GM21825 (cell line): ENCODE data around the gene UGT1A10.
"Not testable (repeated sequence)": the region's sequence is repeated elsewhere in the genome, so short reads cannot be mapped to it uniquely, and the experiment has no call there.

Experiments
- ATAC-seq: cut with Tn5 transposase; IDR thresholded peaks from one replicate; pipeline ENCODE4 v1.9.1; 2021; ENCODE audit warnings: mild to moderate bottlenecking, moderate library complexity; ENCODE audit not compliant: unreplicated experiment

UGT1A10 gene

GRCh38 chr2:233736868-233737653 is 100.8 kb downstream of the UGT1A10 start:
- ATAC-seq: not testable (repeated sequence)

- ATAC-seq: no peak
Measured at GRCh38 chr2:233740870-233741269, 104.6 kb downstream of the UGT1A10 start.

- no peak for ATAC-seq
Measured at GRCh38 chr2:233743464-233744259, 107.4 kb downstream of the UGT1A10 start.

- ATAC-seq: no peak
Measured at GRCh38 chr2:233745073-233745755, 109.0 kb downstream of the UGT1A10 start.

GRCh38 chr2:233745838-233746237 is 109.6 kb downstream of the UGT1A10 start:
- ATAC-seq: not testable (repeated sequence)

GRCh38 chr2:233746475-233747282 is 110.4 kb downstream of the UGT1A10 start:
- ATAC-seq: no peak

- no peak for ATAC-seq
Measured at GRCh38 chr2:233747283-233747544, 111.0 kb downstream of the UGT1A10 start.

- not testable (repeated sequence) for ATAC-seq
Measured at GRCh38 chr2:233750689-233751088, 114.4 kb downstream of the UGT1A10 start.

GRCh38 chr2:233751212-233752009 is 115.2 kb downstream of the UGT1A10 start:
- ATAC-seq: not testable (repeated sequence)

GRCh38 chr2:233754872-233755611 is 118.8 kb downstream of the UGT1A10 start:
- no peak for ATAC-seq

GRCh38 chr2:233756429-233757081 is 120.3 kb downstream of the UGT1A10 start:
- ATAC-seq: no peak

- ATAC-seq: no peak
Measured at GRCh38 chr2:233758141-233758540, 121.9 kb downstream of the UGT1A10 start.

- ATAC-seq: no peak
Measured at GRCh38 chr2:233758849-233759248, 122.6 kb downstream of the UGT1A10 start.

- no peak for ATAC-seq
Measured at GRCh38 chr2:233760043-233760442, 123.8 kb downstream of the UGT1A10 start, which contains the start of gene UGT1A1. TSS of gene UGT1A1 (plus strand) at chr2:233760270. CDS start at chr2:233760288, 18 bp downstream.

GRCh38 chr2:233761040-233761769 is 125.0 kb downstream of the UGT1A10 start:
- no peak for ATAC-seq

GRCh38 chr2:233764264-233764663 is 128.0 kb downstream of the UGT1A10 start:
- no peak for ATAC-seq

- no peak for ATAC-seq
Measured at GRCh38 chr2:233764761-233765160, 128.5 kb downstream of the UGT1A10 start.

GRCh38 chr2:233766416-233766815 is 130.2 kb downstream of the UGT1A10 start:
- no peak for ATAC-seq
